Hepatocyte (in vitro differentiated cells): Measurements from ENCODE around the gene PRSS21. TPM values are rescaled to one million over a fixed set of nuclear protein-coding genes. Genes with fewer than 3 reads are reported as not detected.

Source experiments
- DNase-seq: peaks from one replicate; pipeline ENCODE4 v3.0.0-alpha.2; 2016; ENCODE audit warnings: low spot score
- H2AFZ ChIP-seq: fragments of 200-600 bp; sonication (generic); 2 replicates; pipeline ENCODE4 v1.6.0; 2016; ENCODE audit warnings: antibody characterized with exemption, mild to moderate bottlenecking
- H3K27ac ChIP-seq: fragments of 200-600 bp; sonication (generic); 2 replicates; pipeline ENCODE4 v1.5.1; 2016; ENCODE audit warnings: mild to moderate bottlenecking
- H3K27me3 ChIP-seq: fragments of 200-600 bp; sonication (generic); 2 replicates; pipeline ENCODE4 v1.6.1; 2016
- H3K36me3 ChIP-seq: fragments of 200-600 bp; sonication (generic); replicated peaks from 2 replicates; pipeline ENCODE4 v1.5.1; 2016; ENCODE audit warnings: low read depth; ENCODE audit not compliant: insufficient read depth
- H3K4me1 ChIP-seq: fragments of 200-600 bp; sonication (generic); 2 replicates; pipeline ENCODE4 v1.5.1; 2016; ENCODE audit warnings: mild to moderate bottlenecking, moderate library complexity; ENCODE audit not compliant: insufficient read depth
- H3K4me2 ChIP-seq: fragments of 200-600 bp; sonication (generic); 2 replicates; pipeline ENCODE4 v1.6.0; 2016
- H3K4me3 ChIP-seq: fragments of 200-600 bp; sonication (generic); 2 replicates; pipeline ENCODE4 v1.5.1; 2016; ENCODE audit warnings: mild to moderate bottlenecking
- H3K79me2 ChIP-seq: fragments of 200-600 bp; sonication (generic); 2 replicates; pipeline ENCODE4 v1.6.0; 2017; ENCODE audit warnings: mild to moderate bottlenecking
- H3K9me2 ChIP-seq: fragments of 200-600 bp; sonication (generic); replicated peaks from 2 replicates; pipeline ENCODE4 v1.6.0; 2017; ENCODE audit warnings: mild to moderate bottlenecking; ENCODE audit not compliant: insufficient read depth
- H3K9me3 ChIP-seq: fragments of 200-600 bp; sonication (generic); 2 replicates; pipeline ENCODE4 v1.5.1; 2016; ENCODE audit warnings: low read depth, mild to moderate bottlenecking
- H4K20me1 ChIP-seq: fragments of 200-600 bp; sonication (generic); 2 replicates; pipeline ENCODE4 v1.6.0; 2016; ENCODE audit warnings: mild to moderate bottlenecking; ENCODE audit not compliant: insufficient read depth, poor library complexity, severe bottlenecking
- EZH2 ChIP-seq: fragments of 200-600 bp; sonication (generic); IDR thresholded peaks from 2 replicates; pipeline ENCODE4 v1.6.1; 2016; ENCODE audit warnings: antibody characterized with exemption, mild to moderate bottlenecking, borderline replicate concordance
- EZH2phosphoT487 ChIP-seq: fragments of 200-600 bp; sonication (generic); IDR thresholded peaks from one replicate; pipeline ENCODE4 v1.6.1; 2018; ENCODE audit warnings: antibody characterized with exemption, mild to moderate bottlenecking, low read depth, moderate library complexity; ENCODE audit not compliant: unreplicated experiment, severe bottlenecking
- WGBS: methylation state at CpG from one replicate; pipeline ENCODE4 v1.1.6; 2016; ENCODE audit warnings: low lambda C conversion rate; ENCODE audit errors: missing lambda C conversion rate; 5-methylcytosine and 5-hydroxymethylcytosine counted together
- polyA plus RNA-seq: library from polyadenylated mRNA; unstranded; fragments of >200 nt; fragmentation: Nextera tagmentation; extraction: Ambion mirVana; gene quantifications from 2 replicates; pipeline ENCODE4 v1.2.1, GENCODE V29; 2016
- total RNA-seq: library from RNA; depleted of rRNA; stranded (reverse); fragments of >200 nt; gene quantifications from 2 replicates; pipeline ENCODE4 v1.2.3, GENCODE V29; 2014
- TF ChIP-seq, protein P1 (sequence below): fragments of 200-600 bp; sonication (generic); IDR thresholded peaks from 2 replicates; pipeline ENCODE4 v1.5.1; 2016; ENCODE audit warnings: antibody characterized with exemption, mild to moderate bottlenecking; ENCODE audit not compliant: poor library complexity

Gene PRSS21
- total and polyA plus RNA-seq, 2 experiments from 2014 or later = not detected

DNA sequence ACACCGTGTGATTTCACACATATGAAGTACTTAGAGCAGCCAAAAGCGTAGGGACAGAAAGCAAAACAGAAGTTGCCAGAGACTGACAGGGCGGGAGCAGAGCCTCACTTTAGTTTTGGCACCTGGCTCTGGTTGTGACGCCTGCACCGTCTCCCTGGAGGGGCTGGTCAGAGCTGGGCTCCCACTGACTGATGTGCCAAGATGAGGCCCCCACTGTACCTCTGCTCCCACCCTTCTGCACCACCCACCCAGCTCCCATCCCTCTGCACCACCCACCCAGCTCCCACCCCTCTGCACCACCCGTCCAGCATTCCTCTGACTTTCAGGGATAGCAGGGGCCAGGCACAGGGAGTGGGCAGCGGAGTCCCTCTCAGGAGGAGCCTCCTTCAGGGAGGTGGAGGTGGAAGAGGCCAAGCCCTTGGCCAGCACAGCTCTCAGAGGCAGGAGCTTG, 3.2 kb upstream of the PRSS21 start:
- Histone ChIP-seq H3K4me3 (no peak overlapping the region), H3K4me1 (peaks cover 6% of the 10 kb centered on the region), H3K27ac (no peak overlapping the region), H3K4me2 (no peak overlapping the region), H4K20me1 (no peaks in the 10 kb centered on the region), H3K9me2 (no peaks in the 10 kb centered on the region), H3K9me3 (no peaks in the 10 kb centered on the region), H2AFZ (no peak overlapping the region), H3K79me2 (no peaks in the 10 kb centered on the region), H3K27me3 (no peaks in the 10 kb centered on the region), H3K36me3 (no peaks in the 10 kb centered on the region)
- DNase-seq = no peak
- TF ChIP-seq, protein P1, sequence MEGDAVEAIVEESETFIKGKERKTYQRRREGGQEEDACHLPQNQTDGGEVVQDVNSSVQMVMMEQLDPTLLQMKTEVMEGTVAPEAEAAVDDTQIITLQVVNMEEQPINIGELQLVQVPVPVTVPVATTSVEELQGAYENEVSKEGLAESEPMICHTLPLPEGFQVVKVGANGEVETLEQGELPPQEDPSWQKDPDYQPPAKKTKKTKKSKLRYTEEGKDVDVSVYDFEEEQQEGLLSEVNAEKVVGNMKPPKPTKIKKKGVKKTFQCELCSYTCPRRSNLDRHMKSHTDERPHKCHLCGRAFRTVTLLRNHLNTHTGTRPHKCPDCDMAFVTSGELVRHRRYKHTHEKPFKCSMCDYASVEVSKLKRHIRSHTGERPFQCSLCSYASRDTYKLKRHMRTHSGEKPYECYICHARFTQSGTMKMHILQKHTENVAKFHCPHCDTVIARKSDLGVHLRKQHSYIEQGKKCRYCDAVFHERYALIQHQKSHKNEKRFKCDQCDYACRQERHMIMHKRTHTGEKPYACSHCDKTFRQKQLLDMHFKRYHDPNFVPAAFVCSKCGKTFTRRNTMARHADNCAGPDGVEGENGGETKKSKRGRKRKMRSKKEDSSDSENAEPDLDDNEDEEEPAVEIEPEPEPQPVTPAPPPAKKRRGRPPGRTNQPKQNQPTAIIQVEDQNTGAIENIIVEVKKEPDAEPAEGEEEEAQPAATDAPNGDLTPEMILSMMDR = no peak
- TF ChIP-seq EZH2phosphoT487 (no peak), EZH2 (no peak)
- WGBS = 90% methylated on average over 6 of the region's 7 CpGs

DNA sequence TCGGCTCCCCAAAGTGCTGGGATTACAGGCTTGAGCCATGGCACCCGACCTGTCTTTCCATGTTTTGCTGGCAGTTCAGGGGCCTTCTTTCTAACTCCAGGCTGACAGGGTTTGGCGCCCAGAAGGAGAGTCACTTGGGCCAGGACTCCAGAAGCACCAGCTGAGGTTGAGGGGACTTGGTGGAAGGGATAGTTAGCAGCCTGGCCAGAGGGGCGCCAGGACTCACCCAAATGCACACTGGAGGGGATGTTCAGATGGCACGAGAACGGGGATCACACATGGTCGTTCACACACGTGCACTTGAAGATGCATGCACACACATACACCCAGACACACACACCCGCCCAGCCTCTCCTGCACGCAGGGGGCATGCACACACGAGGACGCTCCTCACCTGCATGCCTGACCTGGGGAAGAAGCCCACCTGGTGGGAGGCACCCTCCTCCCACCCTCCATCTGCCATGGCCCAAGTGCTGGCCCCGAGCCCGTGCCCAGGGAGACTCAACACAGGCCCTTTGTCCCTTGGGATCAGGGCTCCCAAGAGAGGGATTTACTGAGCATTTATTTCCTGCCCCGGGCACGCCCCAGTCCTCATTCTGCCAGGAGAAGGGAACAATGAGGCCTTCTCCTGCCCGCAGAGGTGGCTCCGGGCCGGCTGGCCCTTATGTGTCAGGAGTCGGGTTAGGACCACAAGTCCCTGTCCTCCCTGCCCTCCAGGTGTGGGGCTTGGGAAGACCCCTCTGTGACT, 2.3 kb upstream of the PRSS21 start:
- no peaks in the 10 kb centered on the region for H3K27me3 ChIP-seq
- TF ChIP-seq EZH2phosphoT487 (no peak), EZH2 (no peak)
- TF ChIP-seq, protein P1 = no peak
- no peak overlapping the region for H2AFZ ChIP-seq
- H3K9me2 ChIP-seq = no peaks in the 10 kb centered on the region
- no peaks in the 10 kb centered on the region for H4K20me1 ChIP-seq
- H3K4me1 ChIP-seq = peaks cover 6% of the 10 kb centered on the region
- WGBS = 89% methylated on average over 20 of the region's 20 CpGs
- no peak overlapping the region for H3K4me2 ChIP-seq
- DNase-seq = no peak
- no peaks in the 10 kb centered on the region for H3K36me3 ChIP-seq
- H3K4me3 ChIP-seq = no peak overlapping the region
- no peaks in the 10 kb centered on the region for H3K79me2 ChIP-seq
- no peaks in the 10 kb centered on the region for H3K9me3 ChIP-seq
- H3K27ac ChIP-seq = no peak overlapping the region

DNA sequence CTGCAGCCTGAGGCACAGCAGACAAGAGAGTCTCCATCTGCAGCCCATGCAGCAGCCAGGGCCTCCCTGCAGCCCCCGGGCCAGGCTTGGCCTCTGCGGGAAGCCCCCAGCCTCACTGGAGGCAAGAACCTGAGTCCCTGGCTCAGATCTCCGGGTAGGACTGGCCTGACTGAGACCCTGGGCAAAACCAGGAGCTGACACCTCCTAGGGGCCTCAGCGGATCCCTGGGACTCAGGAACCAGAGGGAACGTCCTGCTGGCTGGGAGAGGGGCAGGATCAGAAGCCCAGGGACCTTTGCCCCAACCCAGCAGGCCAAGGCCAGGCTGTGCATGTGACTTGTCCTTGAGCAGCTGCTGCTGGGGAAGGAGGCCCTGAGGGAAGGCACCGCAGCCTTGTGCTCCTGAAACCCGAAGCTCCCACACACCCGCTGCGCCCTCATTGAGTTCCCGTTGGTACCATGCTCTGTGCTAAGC, 1.7 kb upstream of the PRSS21 start:
- no peak overlapping the region for H3K27ac ChIP-seq
- no peak overlapping the region for H2AFZ ChIP-seq
- WGBS = 66% methylated on average over 10 of the region's 10 CpGs
- H3K27me3 ChIP-seq = no peaks in the 10 kb centered on the region
- no peaks in the 10 kb centered on the region for H3K79me2 ChIP-seq
- no peaks in the 10 kb centered on the region for H4K20me1 ChIP-seq
- no peak overlapping the region for H3K4me3 ChIP-seq
- H3K4me2 ChIP-seq = no peak overlapping the region
- H3K4me1 ChIP-seq = peaks cover 6% of the 10 kb centered on the region
- no peak for TF ChIP-seq EZH2phosphoT487
- no peak for TF ChIP-seq EZH2
- TF ChIP-seq, protein P1 = no peak
- H3K9me2 ChIP-seq = no peaks in the 10 kb centered on the region
- no peak for DNase-seq
- H3K9me3 ChIP-seq = no peaks in the 10 kb centered on the region
- no peaks in the 10 kb centered on the region for H3K36me3 ChIP-seq
